Amygdala (tissue), 56 donors: ENCODE measurements around the gene CLBA1.

Experiments
- DNase-seq, 56 donors: peaks; one replicate each; lab custom pipeline; 2025; lab: John Stamatoyannopoulos, UW

Gene CLBA1

GRCh38 chr14:104977681-104978653 lies 7.6 kb upstream of the CLBA1 start, which contains the start of gene AHNAK2:
Gene AHNAK2, minus strand, starts transcription at chr14:104978374. Its CDS starts 137 bp downstream, at chr14:104978237.
- peak in 18 of 56 donors; percentile 26 to 74 (median 42) for DNase-seq

- no peak for DNase-seq
Observed at GRCh38 chr14:104978746-104979691, 6.6 kb upstream of the CLBA1 start.

- DNase-seq = peak in 1 of 56 donors; percentile 15
Observed at GRCh38 chr14:104979758-104980610, 5.6 kb upstream of the CLBA1 start.

- no peak for DNase-seq
Observed at GRCh38 chr14:104980611-104981531, 4.7 kb upstream of the CLBA1 start.

GRCh38 chr14:104981699-104982541 lies 3.7 kb upstream of the CLBA1 start:
- peak in 3 of 56 donors; percentile 18 to 50 (median 24) for DNase-seq

- no peak for DNase-seq
Observed at GRCh38 chr14:104982548-104983230, 2.9 kb upstream of the CLBA1 start.

GRCh38 chr14:104983231-104983721 lies 2.3 kb upstream of the CLBA1 start:
- no peak for DNase-seq

- DNase-seq = no peak
Observed at GRCh38 chr14:104984056-104984894, 1.3 kb upstream of the CLBA1 start.

GRCh38 chr14:104986487-104987164 lies 1.0 kb downstream of the CLBA1 start:
- DNase-seq = no peak

- no peak for DNase-seq
Observed at GRCh38 chr14:104989236-104989950, 3.8 kb downstream of the CLBA1 start.

GRCh38 chr14:104989951-104990303 lies 4.3 kb downstream of the CLBA1 start:
- no peak for DNase-seq

GRCh38 chr14:104991896-104992230 lies 6.3 kb downstream of the CLBA1 start:
- no peak for DNase-seq

- DNase-seq = no peak
Observed at GRCh38 chr14:104992501-104992900, 6.9 kb downstream of the CLBA1 start.

- no peak for DNase-seq
Observed at GRCh38 chr14:104993306-104993705, 7.7 kb downstream of the CLBA1 start.
